Nephron progenitor cell (in vitro differentiated cells): Measurements from ENCODE around the gene ATG13.

Experiments
- DNase-seq: peaks from one replicate; pipeline ENCODE4 v3.0.0; 2021
- H3K27ac Mint-ChIP-seq: 2 replicates; pipeline ENCODE4 v1.8.0; 2021; ENCODE audit warnings: mild to moderate bottlenecking, moderate library complexity, mixed read lengths
- H3K27me3 Mint-ChIP-seq: 2 replicates; pipeline ENCODE4 v1.8.0; 2021; ENCODE audit warnings: mild to moderate bottlenecking, low read depth, mixed read lengths; ENCODE audit not compliant: poor library complexity
- H3K36me3 Mint-ChIP-seq: 2 replicates; pipeline ENCODE4 v1.8.0; 2021; ENCODE audit warnings: low read depth, mixed read lengths
- H3K4me1 Mint-ChIP-seq: 2 replicates; pipeline ENCODE4 v1.8.0; 2021; ENCODE audit warnings: mixed read lengths
- H3K4me3 Mint-ChIP-seq: 2 replicates; pipeline ENCODE4 v1.8.0; 2021; ENCODE audit warnings: mild to moderate bottlenecking, moderate library complexity, mixed read lengths
- H3K9me3 Mint-ChIP-seq: 2 replicates; pipeline ENCODE4 v1.8.0; 2021; ENCODE audit warnings: mild to moderate bottlenecking, moderate library complexity, mixed read lengths
- CTCF ChIP-seq: fragments of 200-600 bp; sonication (generic); IDR thresholded peaks from 2 replicates; pipeline ENCODE4 v1.5.0; 2021; ENCODE audit warnings: antibody characterized with exemption

Gene ATG13

GRCh38 chr11:46601129-46601528 is 16.2 kb upstream of the ATG13 start:
- no peak for DNase-seq
- Mint-ChIP-seq H3K9me3 (no peaks in the 10 kb centered on the region), H3K27me3 (no peaks in the 10 kb centered on the region)

GRCh38 chr11:46603704-46604308 is 13.5 kb upstream of the ATG13 start:
- Mint-ChIP-seq H3K36me3 (no peaks in the 10 kb centered on the region), H3K27me3 (no peaks in the 10 kb centered on the region), H3K4me3 (no peak overlapping the region), H3K4me1 (no peaks in the 10 kb centered on the region), H3K9me3 (no peaks in the 10 kb centered on the region), H3K27ac (no peak overlapping the region)
- no peak for TF ChIP-seq CTCF
- no peak for DNase-seq

More at GRCh38 chr11:46601129-46601528, 16.2 kb upstream of the ATG13 start:
- H3K27ac Mint-ChIP-seq, result no peak overlapping the region
- H3K4me3 Mint-ChIP-seq, result no peak overlapping the region
- no peaks in the 10 kb centered on the region for H3K4me1 Mint-ChIP-seq
- no peaks in the 10 kb centered on the region for H3K36me3 Mint-ChIP-seq
- no peak for TF ChIP-seq CTCF

GRCh38 chr11:46604796-46605195 is 12.6 kb upstream of the ATG13 start:
- no peak overlapping the region for H3K27ac Mint-ChIP-seq
- H3K36me3 Mint-ChIP-seq, result no peaks in the 10 kb centered on the region
- TF ChIP-seq CTCF, result no peak
- no peaks in the 10 kb centered on the region for H3K4me1 Mint-ChIP-seq
- H3K9me3 Mint-ChIP-seq, result no peaks in the 10 kb centered on the region
- DNase-seq, result no peak
- no peak overlapping the region for H3K4me3 Mint-ChIP-seq
- H3K27me3 Mint-ChIP-seq, result no peaks in the 10 kb centered on the region

- Mint-ChIP-seq H3K4me1 (no peaks in the 10 kb centered on the region), H3K27ac (no peak overlapping the region), H3K9me3 (no peaks in the 10 kb centered on the region), H3K4me3 (no peak overlapping the region), H3K36me3 (no peaks in the 10 kb centered on the region), H3K27me3 (no peaks in the 10 kb centered on the region)
- no peak for TF ChIP-seq CTCF
- DNase-seq, result no peak
Measured at GRCh38 chr11:46607516-46607915, 9.8 kb upstream of the ATG13 start.

- Mint-ChIP-seq H3K4me1 (no peaks in the 10 kb centered on the region), H3K4me3 (no peak overlapping the region), H3K36me3 (no peaks in the 10 kb centered on the region), H3K27ac (no peak overlapping the region), H3K27me3 (no peaks in the 10 kb centered on the region), H3K9me3 (no peaks in the 10 kb centered on the region)
- TF ChIP-seq CTCF, result no peak
- no peak for DNase-seq
Measured at GRCh38 chr11:46609386-46609785, 8.0 kb upstream of the ATG13 start.

GRCh38 chr11:46611526-46612304 is 5.6 kb upstream of the ATG13 start:
- H3K36me3 Mint-ChIP-seq, result no peaks in the 10 kb centered on the region
- TF ChIP-seq CTCF, result no peak
- no peaks in the 10 kb centered on the region for H3K27me3 Mint-ChIP-seq
- H3K4me3 Mint-ChIP-seq, result no peak overlapping the region
- H3K27ac Mint-ChIP-seq, result no peak overlapping the region
- no peak for DNase-seq
- H3K9me3 Mint-ChIP-seq, result no peaks in the 10 kb centered on the region
- H3K4me1 Mint-ChIP-seq, result peaks cover 15% of the 10 kb centered on the region
